HG03521 (cell line): ENCODE measurements around the gene CDH24.
"Not testable (repeated sequence)": the region's sequence is repeated elsewhere in the genome, so short reads cannot be mapped to it uniquely, and the experiment has no call there.

Experiments
- ATAC-seq: cut with Tn5 transposase; IDR thresholded peaks from one replicate; pipeline ENCODE4 v1.9.1; 2021; ENCODE audit warnings: mild to moderate bottlenecking, moderate library complexity; ENCODE audit not compliant: unreplicated experiment

The CDH24 gene

GRCh38 chr14:23023795-23024152 is 33.5 kb downstream of the CDH24 start:
- no peak for ATAC-seq

- ATAC-seq: no peak
Measured at GRCh38 chr14:23023022-23023794, 34.1 kb downstream of the CDH24 start.

- ATAC-seq: no peak
Measured at GRCh38 chr14:23021889-23022442, 35.4 kb downstream of the CDH24 start.

GRCh38 chr14:23021434-23021833 is 35.9 kb downstream of the CDH24 start:
- no peak for ATAC-seq

- ATAC-seq: no peak
Measured at GRCh38 chr14:23020143-23021128, 36.9 kb downstream of the CDH24 start.

- ATAC-seq: no peak
Measured at GRCh38 chr14:23018107-23018506, 39.2 kb downstream of the CDH24 start.

- ATAC-seq: no peak
Measured at GRCh38 chr14:23017091-23017490, 40.2 kb downstream of the CDH24 start.

- ATAC-seq: no peak
Measured at GRCh38 chr14:23015618-23016017, 41.7 kb downstream of the CDH24 start.

GRCh38 chr14:23013749-23014054 is 43.6 kb downstream of the CDH24 start:
- not testable (repeated sequence) for ATAC-seq

GRCh38 chr14:23013054-23013748 is 44.1 kb downstream of the CDH24 start:
- ATAC-seq: no peak

- ATAC-seq: peak; percentile 44
Measured at GRCh38 chr14:23009939-23010726, 47.2 kb downstream of the CDH24 start, which contains the start of gene C14orf93. TSS of gene C14orf93 (minus strand) at chr14:23010143. CDS start at chr14:22999023, 11,120 bp downstream.

- ATAC-seq: no peak
Measured at GRCh38 chr14:23009483-23009938, 47.8 kb downstream of the CDH24 start.

- no peak for ATAC-seq
Measured at GRCh38 chr14:23008831-23009230, 48.5 kb downstream of the CDH24 start.

- ATAC-seq: peak; percentile 93
Measured at GRCh38 chr14:23006544-23007419, 50.5 kb downstream of the CDH24 start.

- no peak for ATAC-seq
Measured at GRCh38 chr14:23006188-23006534, 51.2 kb downstream of the CDH24 start.

- ATAC-seq: no peak
Measured at GRCh38 chr14:23005451-23006187, 51.7 kb downstream of the CDH24 start.

GRCh38 chr14:23004274-23004673 is 53.0 kb downstream of the CDH24 start:
- not testable (repeated sequence) for ATAC-seq

- ATAC-seq: no peak
Measured at GRCh38 chr14:23002592-23002991, 54.7 kb downstream of the CDH24 start.

- ATAC-seq: no peak
Measured at GRCh38 chr14:23000860-23001259, 56.5 kb downstream of the CDH24 start.
